HG03060 (cell line): ENCODE results near the gene ZSCAN4.

Experiments
- ATAC-seq: cut with Tn5 transposase; IDR thresholded peaks from one replicate; pipeline ENCODE4 v1.9.1; 2021; ENCODE audit warnings: low read depth, moderate number of reproducible peaks; ENCODE audit not compliant: unreplicated experiment

ZSCAN4 gene

DNA sequence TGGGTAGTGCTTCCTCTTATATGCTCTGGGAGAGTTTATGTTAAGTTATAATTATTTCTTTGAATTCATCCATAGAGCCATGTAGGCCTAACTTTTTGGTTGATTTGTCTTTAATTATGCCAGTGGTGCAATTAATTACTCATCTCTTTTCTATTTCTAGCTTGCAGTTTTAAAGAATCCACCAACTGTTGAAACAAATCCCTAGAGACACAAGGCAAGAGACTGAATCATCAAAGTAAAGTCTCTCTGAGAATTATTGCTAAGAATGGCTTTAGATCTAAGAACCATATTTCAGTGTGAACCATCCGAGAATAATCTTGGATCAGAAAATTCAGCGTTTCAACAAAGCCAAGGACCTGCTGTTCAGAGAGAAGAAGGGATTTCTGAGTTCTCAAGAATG is 7.1 kb downstream of the ZSCAN4 start:
- no peak for ATAC-seq

DNA sequence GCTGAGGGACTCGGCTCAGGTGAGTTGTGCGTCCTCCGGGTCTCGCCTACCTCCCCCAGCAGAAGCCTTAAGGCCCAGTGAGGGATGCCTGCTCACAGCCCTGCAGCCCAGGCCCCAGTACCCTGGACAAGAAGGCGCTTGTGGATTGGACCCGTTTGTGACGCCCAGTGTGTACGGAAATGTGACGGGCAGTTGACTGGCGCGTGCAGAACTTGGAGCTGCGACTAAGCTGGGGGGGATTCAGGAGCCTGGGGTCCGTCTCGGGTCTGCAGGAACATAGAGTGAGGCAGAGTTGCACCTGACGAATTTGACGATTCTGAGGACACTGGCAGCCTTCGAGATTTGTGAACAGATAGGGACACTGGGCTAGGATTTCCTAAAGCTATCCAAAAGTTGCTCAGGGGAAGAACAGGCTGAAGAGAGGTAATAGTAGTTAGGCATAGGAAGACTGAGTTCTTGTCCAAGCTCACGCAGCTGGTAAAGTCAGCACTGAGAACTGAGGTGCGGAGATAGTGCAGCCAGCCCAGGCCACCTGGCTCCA is 13.6 kb downstream of the ZSCAN4 start:
- no peak for ATAC-seq

DNA sequence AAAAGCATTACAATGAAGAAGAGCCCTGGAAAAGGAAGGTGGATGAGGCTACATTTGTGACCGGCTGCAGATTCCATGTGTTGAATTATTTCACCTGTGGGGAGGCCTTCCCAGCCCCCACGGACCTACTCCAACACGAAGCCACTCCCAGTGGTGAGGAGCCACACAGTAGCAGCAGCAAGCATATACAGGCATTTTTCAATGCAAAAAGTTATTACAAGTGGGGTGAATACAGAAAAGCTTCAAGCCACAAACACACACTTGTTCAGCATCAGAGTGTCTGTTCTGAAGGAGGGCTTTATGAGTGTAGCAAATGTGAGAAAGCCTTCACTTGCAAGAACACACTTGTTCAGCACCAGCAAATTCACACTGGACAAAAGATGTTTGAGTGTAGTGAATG is 18.0 kb downstream of the ZSCAN4 start:
- no peak for ATAC-seq

DNA sequence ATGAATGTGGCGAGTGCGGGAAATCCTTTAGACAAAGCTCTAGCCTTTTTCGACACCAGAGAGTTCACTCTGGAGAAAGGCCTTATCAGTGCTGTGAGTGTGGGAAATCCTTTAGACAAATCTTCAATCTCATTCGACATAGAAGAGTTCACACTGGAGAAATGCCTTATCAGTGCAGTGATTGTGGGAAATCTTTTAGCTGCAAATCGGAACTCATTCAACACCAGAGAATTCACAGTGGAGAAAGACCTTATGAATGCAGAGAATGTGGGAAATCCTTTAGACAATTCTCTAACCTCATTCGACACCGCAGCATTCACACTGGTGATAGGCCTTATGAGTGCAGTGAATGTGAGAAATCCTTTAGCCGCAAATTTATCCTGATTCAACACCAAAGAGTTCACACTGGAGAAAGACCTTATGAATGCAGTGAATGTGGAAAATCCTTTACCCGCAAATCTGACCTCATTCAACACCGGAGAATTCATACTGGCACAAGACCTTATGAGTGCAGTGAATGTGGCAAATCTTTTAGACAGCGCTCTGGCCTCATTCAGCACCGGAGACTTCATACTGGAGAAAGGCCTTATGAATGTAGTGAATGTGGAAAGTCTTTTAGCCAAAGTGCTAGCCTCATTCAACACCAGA is 18.8 kb downstream of the ZSCAN4 start:
- ATAC-seq, result no peak

DNA sequence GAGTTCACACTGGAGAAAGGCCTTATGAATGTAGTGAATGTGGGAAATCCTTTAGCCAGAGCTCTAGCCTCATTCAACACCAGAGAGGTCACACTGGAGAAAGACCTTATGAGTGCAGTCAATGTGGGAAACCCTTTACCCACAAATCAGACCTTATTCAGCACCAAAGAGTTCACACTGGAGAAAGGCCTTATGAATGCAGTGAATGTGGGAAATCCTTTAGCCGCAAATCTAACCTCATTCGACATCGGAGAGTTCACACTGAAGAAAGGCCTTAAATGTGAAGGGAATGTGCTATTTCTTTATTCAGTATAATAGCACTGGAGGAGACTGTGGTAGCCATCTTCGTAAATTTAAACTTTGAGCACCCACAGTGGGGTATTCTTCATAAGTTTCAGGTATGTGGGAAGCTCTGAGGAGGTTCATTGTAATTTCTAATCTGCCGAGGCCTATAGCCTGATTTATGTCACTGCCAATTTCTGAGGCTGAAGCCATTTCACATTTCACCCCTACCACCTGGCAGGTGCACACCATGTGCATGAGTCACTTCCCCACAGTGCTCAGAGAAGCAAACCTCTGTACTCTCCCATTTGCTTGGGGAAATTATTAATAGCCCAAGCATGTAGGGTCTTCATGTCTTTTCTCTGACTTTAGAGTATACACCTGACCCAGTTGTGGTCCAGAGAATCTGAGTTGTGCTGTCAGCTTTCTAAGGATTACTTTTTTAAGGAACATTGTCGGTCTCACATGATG is 19.5 kb downstream of the ZSCAN4 start:
- no peak for ATAC-seq

DNA sequence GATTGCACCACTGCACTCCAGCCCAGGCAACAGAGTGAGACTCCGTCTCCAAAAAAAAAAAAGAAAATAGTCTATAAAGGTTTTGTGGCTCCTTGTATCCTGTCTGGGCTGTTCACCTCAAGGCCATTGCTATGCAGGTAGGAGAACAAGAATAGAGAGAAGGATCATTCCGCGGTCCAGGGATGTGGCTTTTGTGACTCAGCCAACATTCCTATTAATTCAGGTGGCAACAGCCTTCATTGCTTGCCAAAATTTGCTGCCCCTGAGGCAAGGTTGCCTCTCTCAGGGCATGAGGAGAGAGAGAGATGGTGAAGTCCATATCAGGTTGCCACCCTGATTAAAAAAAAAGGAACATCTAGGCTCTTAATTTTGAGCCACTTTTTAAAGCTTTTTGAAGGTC is 21.0 kb downstream of the ZSCAN4 start:
- no peak for ATAC-seq

DNA sequence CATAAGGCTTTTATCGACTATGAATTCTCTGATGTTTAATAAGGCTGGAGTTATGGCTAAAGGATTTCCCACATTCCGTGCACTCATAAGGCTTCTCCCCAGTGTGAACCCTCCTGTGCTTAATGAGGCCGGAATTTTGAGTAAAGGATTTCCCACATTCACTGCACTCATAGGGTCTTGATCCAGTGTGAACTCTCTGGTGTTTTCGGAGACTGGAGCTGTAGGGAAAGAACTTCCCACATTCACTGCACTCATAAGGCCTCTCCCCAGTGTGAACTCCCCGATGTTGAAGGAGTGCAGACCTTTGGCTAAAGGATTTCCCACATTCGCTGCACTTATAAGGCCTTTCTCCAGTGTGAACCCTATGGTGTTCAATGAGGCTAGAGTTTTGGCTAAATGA is 32.9 kb downstream of the ZSCAN4 start:
- ATAC-seq, result no peak

DNA sequence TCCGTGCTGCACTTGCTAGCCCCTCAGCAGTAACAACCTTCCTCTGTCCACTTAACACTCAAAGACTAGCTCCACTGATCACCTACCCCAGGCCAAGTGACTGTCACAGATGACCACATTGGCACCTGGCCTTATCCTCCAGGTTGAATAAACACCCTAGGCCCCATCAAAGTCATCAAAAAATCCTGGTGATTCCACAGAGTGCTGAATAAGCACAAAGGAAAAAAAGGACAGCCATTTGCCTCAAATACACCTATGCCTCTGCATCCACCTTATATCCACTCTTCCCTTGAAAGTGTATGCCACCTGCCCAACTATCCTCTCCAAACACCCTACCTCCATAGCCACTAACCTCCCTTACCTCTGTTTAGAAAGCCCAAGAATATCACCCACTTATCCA is 37.6 kb downstream of the ZSCAN4 start:
- ATAC-seq, result no peak

DNA sequence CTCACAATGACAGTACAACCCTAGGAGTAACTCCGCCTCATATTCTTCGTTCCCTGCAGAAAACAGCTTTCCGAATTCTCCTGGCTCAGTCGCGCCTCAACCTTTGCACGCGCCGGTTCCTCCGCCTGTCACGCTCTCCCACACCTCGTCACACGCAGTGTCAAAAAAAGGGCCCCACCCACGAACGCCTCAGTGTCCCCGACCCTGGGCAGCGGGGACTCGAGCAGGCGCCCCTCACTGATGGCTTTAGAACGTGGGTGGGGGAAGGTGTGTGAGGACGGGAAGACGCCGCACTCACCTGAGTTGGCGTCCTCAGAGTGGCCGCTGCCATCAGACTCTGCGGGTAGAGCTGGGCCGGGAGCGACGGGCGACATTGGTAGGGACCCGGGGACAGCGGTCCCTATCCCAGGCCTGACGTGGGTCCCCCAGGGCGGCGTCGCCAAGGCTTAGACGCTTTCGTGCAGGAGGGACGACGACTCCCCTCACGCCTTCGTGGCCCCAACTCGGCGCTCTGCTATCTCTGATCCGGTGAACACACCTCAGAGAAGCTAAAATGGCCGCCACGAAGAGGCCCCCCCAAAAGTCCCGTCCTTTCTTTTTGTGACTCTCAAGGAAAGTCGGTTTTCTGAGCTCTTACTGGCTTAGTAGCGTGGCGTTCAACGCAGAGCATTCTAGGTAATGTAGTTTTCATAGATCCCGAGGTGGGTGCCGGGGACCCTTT is 40.1 kb downstream of the ZSCAN4 start, which contains the start of gene ZNF154:
ZNF154 (minus strand) TSS at position 564 of the 721 bp plus-strand sequence; CDS start at position 331, 233 bp downstream.
- ATAC-seq, result no peak

DNA sequence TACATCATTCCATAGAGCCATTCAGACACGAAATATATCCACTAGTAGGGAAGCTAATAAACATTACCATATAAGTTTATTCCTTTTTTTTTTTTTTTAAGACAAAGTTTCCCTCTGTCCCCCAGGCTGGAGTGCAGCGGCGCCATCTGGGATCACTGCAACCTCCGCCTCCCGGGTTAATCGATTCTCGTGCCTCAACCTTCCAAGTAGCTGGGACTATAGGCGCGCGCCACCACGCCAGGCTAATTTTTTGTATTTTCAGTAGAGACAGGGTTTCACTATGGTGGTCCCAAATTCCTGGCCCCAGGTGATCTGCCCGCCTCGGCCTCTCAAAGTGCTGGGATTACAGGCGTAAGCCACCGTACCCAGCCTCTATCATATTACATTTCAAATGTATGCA is 40.9 kb downstream of the ZSCAN4 start:
- no peak for ATAC-seq

DNA sequence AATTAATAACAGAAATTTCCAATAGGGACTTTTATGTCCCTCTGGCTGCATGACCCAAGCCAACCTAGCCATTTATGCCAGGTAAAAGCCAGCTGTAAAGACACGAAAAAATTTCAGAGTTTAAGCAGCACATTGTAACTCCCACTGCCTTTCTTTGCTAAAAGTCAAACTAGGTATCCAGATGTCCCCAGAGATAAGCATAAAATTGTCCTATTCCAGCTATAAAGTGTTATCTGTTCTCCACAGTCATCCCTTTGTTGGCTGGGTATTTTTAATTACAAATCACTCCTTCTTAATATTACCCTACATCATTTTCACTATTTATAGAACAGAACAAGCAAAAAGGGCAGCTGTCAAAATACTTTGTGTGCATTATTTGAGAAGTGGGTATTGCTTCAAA is 43.5 kb downstream of the ZSCAN4 start:
- ATAC-seq, result no peak

DNA sequence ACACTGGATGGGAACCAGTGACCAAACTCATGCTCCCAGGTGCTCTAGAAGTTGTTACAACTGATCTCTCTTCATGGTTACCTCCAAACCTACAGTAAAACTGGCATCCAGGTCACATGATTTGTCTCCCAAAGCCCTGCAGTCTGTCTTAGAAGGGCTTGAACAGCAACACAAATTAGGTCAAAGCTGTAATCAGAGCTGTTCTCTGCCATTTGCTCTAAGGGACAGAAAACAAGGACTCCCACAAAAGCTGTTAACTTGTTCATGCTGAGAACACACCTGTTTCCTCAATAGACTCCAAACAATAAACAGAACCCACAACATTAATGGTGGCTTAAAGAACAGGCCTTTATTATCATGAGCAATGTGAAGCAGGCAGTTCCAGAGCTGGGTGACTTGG is 50.7 kb downstream of the ZSCAN4 start:
- ATAC-seq, result no peak

DNA sequence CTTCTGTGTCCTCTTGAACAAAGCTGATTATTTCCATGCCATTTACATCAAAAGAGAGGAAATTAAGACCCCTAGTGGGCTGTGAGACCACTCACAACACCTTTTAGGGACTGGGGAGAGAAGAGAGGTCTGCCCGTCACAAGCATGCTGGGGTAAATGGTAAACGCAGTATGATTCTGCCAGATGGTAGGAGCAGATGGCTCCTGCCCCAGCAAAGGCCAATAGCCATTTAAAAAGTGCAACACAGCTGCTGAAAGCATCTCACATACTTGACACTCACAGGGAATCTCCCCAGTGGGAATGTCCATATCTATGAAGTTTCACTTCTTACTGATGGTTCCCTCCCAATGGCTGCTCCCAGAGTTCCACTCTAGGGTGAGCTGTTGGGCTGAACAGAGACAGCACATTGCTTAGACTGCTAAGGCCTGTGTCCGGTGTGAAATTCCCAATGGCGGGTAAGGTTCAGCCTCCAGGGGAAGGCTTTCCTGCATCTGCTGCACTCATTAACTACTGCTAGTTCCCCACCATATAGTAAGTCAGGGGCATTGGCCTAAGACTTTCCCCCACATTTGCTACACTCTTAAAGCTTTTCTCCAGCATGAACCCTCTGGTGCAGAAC is 51.3 kb downstream of the ZSCAN4 start:
- ATAC-seq, result no peak

DNA sequence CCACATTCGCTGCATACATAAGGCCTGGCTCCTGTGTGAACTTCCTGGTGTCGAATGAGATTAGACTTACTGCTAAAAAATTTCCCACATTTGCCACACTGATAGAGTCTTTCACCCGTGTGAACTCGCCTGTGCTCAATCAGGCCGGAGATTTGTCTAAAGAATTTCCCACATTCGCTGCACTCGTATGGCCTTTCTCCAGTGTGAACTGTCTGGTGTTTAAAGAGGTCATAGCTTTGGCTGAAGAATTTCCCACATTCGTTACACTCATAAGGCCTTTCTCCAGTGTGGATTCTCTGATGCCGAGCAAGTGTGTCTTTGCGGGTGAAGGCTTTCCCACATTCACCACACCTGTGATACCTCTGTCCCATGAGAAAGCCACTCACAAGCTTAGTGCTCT is 52.1 kb downstream of the ZSCAN4 start:
- ATAC-seq, result no peak
